ENCODE data around the gene PARP1. TPM values are rescaled to one million over a fixed set of nuclear protein-coding genes. Genes with fewer than 3 reads are reported as not detected.

PARP1 gene
- total RNA-seq, 1 experiment from 2014 or later: 127 TPM

DNA sequence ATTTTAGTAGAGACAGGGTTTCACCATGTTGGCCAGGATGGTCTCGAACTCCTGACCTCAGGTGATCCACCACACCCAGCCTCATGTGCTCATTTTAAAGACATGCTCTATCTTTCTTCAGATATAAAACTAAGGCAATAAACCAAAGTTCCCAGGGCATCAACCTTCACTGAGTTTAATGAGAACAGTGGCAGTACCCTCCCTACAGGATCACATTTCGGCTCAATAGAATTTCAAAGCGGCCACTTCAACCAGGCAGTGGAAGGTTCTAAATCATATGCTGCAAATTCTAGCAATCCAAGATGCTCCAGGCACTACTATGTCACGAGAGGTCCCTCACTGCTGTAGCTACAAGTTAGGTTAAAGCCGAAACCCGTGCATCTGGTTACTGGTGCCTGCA is 45.5 kb downstream of the PARP1 start:
- DNase-seq (ENCODE audit: low read depth, low spot score) (no peak), ATAC-seq (no peak)
- Histone ChIP-seq H3K36me3 (ENCODE audit: control insufficient read depth, insufficient read depth, low read length) (peaks cover 17% of the 10 kb centered on the region), H3K27me3 (ENCODE audit: control insufficient read depth, insufficient read depth, low read length) (no peaks in the 10 kb centered on the region), H3K4me3 (ENCODE audit: low read depth in 2 of 2, low read length in 2 of 2) (no peak overlapping the region), H3K9me3 (ENCODE audit: control insufficient read depth, insufficient read depth, low read depth, low read length) (no peaks in the 10 kb centered on the region), H3K4me1 (ENCODE audit: control insufficient read depth, insufficient read depth, low read length) (no peaks in the 10 kb centered on the region), H3K27ac (ENCODE audit: low read length) (no peak overlapping the region)
- ChIA-PET CTCF (no interaction called here), POLR2A (no interaction called here)
- in situ Hi-C loops (cut with HindIII; ENCODE audit: low pct_unique_long_range_greater_than_20kb, low sequenced_read_pairs) (no loop called here), intact Hi-C loops (cut with micrococcal nuclease; ENCODE audit: unreplicated experiment) (no loop called here)
- TF ChIP-seq, protein P1, sequence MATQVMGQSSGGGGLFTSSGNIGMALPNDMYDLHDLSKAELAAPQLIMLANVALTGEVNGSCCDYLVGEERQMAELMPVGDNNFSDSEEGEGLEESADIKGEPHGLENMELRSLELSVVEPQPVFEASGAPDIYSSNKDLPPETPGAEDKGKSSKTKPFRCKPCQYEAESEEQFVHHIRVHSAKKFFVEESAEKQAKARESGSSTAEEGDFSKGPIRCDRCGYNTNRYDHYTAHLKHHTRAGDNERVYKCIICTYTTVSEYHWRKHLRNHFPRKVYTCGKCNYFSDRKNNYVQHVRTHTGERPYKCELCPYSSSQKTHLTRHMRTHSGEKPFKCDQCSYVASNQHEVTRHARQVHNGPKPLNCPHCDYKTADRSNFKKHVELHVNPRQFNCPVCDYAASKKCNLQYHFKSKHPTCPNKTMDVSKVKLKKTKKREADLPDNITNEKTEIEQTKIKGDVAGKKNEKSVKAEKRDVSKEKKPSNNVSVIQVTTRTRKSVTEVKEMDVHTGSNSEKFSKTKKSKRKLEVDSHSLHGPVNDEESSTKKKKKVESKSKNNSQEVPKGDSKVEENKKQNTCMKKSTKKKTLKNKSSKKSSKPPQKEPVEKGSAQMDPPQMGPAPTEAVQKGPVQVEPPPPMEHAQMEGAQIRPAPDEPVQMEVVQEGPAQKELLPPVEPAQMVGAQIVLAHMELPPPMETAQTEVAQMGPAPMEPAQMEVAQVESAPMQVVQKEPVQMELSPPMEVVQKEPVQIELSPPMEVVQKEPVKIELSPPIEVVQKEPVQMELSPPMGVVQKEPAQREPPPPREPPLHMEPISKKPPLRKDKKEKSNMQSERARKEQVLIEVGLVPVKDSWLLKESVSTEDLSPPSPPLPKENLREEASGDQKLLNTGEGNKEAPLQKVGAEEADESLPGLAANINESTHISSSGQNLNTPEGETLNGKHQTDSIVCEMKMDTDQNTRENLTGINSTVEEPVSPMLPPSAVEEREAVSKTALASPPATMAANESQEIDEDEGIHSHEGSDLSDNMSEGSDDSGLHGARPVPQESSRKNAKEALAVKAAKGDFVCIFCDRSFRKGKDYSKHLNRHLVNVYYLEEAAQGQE (IDR thresholded peaks at IDR 0.05; ENCODE audit: insufficient read depth in 1 of 2, low read depth in 2 of 2, low read length in 1 of 2): no peak
- no TSS peak for BruUV-seq (replicated peaks)

DNA sequence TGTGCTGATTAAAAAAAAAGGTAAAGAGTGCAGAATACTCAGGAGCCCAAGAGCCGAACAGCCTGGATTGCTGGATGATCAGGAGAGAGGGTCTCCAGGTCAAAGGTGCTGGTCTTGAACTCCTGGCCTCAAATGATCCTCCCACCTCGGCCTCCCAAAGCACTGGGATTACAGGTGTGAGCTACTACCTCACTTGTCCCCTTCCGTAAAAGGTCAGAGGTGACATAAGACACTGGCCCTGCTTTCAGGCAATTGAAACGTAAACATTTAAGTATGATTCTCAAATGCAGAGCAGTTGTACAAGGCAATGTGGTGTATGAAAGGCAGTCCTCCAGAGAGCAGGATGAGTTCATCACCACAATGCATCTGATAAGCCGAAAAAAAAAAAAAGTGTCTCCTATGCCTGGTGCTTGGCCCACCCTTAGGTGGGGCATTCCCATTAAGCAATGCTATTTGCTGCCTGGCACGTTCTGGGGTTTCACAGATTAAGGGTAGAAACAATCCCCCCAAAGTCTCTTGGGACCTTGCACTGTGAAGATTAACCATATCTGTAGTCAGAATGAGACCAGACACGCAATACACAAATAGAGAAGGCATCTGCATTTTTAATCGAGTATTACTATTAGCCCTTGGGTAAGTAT is 47.7 kb downstream of the PARP1 start:
- ATAC-seq (no peak), DNase-seq (ENCODE audit: low read depth, low spot score) (no peak)
- CTCF ChIA-PET: interaction anchor here (0.6 kb wide), 1 partner anchor 598 kb away, joined by 3 read pairs; no protein-coding TSS in a partner anchor
- in situ Hi-C loops (cut with HindIII; ENCODE audit: low pct_unique_long_range_greater_than_20kb, low sequenced_read_pairs) (no loop called here), intact Hi-C loops (cut with micrococcal nuclease; ENCODE audit: unreplicated experiment) (no loop called here)
- H3K4me1 ChIP-seq (ENCODE audit: control insufficient read depth, insufficient read depth, low read length): no peaks in the 10 kb centered on the region
- no peak overlapping the region for H3K4me3 ChIP-seq (ENCODE audit: low read depth in 2 of 2, low read length in 2 of 2)
- no peaks in the 10 kb centered on the region for H3K9me3 ChIP-seq (ENCODE audit: control insufficient read depth, insufficient read depth, low read depth, low read length)
- POLR2A ChIA-PET: no interaction called here
- BruUV-seq (replicated peaks): no TSS peak
- TF ChIP-seq POLR2AphosphoS5 (IDR thresholded peaks at IDR 0.05; ENCODE audit: low read depth, low read length): no peak
- TF ChIP-seq, protein P2, sequence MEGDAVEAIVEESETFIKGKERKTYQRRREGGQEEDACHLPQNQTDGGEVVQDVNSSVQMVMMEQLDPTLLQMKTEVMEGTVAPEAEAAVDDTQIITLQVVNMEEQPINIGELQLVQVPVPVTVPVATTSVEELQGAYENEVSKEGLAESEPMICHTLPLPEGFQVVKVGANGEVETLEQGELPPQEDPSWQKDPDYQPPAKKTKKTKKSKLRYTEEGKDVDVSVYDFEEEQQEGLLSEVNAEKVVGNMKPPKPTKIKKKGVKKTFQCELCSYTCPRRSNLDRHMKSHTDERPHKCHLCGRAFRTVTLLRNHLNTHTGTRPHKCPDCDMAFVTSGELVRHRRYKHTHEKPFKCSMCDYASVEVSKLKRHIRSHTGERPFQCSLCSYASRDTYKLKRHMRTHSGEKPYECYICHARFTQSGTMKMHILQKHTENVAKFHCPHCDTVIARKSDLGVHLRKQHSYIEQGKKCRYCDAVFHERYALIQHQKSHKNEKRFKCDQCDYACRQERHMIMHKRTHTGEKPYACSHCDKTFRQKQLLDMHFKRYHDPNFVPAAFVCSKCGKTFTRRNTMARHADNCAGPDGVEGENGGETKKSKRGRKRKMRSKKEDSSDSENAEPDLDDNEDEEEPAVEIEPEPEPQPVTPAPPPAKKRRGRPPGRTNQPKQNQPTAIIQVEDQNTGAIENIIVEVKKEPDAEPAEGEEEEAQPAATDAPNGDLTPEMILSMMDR (IDR thresholded peaks at IDR 0.05): no peak
- no peak overlapping the region for H3K27ac ChIP-seq (ENCODE audit: low read length)
- peaks cover 3% of the 10 kb centered on the region for H3K36me3 ChIP-seq (ENCODE audit: control insufficient read depth, insufficient read depth, low read length)
- no peaks in the 10 kb centered on the region for H3K27me3 ChIP-seq (ENCODE audit: control insufficient read depth, insufficient read depth, low read length)

DNA sequence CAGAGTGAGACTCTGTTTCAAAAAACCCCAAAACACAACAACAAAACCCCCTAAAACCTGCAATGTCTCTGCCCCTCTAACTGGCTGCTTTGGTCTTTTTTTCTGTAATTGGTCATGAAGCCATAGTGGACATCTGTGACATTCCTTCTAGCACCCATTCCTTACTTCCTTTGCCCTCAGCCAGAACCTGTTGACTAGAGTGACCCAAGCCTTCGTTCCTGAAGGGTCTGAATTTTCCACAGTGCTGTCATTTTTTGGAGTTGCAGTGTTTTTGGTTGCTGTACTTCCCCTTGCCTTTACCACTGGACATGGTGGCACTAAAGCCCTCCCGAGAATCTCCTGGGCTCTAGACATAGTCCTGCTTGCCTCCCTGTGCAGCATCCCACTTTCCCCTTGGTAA is 50.5 kb downstream of the PARP1 start:
- POLR2A ChIA-PET: no interaction called here
- in situ Hi-C loops (cut with HindIII; ENCODE audit: low pct_unique_long_range_greater_than_20kb, low sequenced_read_pairs) (no loop called here), intact Hi-C loops (cut with micrococcal nuclease; ENCODE audit: unreplicated experiment) (no loop called here)
- H3K4me1 ChIP-seq (ENCODE audit: control insufficient read depth, insufficient read depth, low read length): no peaks in the 10 kb centered on the region
- no peak overlapping the region for H3K27ac ChIP-seq (ENCODE audit: low read length)
- no peaks in the 10 kb centered on the region for H3K36me3 ChIP-seq (ENCODE audit: control insufficient read depth, insufficient read depth, low read length)
- DNase-seq (ENCODE audit: low read depth, low spot score) (no peak), ATAC-seq (no peak)
- no peak overlapping the region for H3K4me3 ChIP-seq (ENCODE audit: low read depth in 2 of 2, low read length in 2 of 2)
- no TSS peak for BruUV-seq (replicated peaks)
- TF ChIP-seq TCF7L2 (IDR thresholded peaks at IDR 0.05; ENCODE audit: low read depth, low read length) (no peak), SIN3A (IDR thresholded peaks at IDR 0.05; ENCODE audit: borderline replicate concordance, insufficient read depth, low read depth, low read length) (no peak)
- TF ChIP-seq, protein P2 (IDR thresholded peaks at IDR 0.05): no peak
- TF ChIP-seq, protein P1 (IDR thresholded peaks at IDR 0.05; ENCODE audit: insufficient read depth in 1 of 2, low read depth in 2 of 2, low read length in 1 of 2): no peak
- H3K9me3 ChIP-seq (ENCODE audit: control insufficient read depth, insufficient read depth, low read depth, low read length): no peaks in the 10 kb centered on the region
- no peaks in the 10 kb centered on the region for H3K27me3 ChIP-seq (ENCODE audit: control insufficient read depth, insufficient read depth, low read length)
- CTCF ChIA-PET: no interaction called here
